HAP-1 (cell line): Measurements from ENCODE around the gene IRF2BPL.

Source experiments
- DNase-seq, 2 experiments: peaks; one replicate each; pipeline ENCODE4 v3.0.0-alpha.2; 2016 to 2020; ENCODE audit warnings: low spot score in 2 of 2
- H3K27me3 ChIP-seq: fragments of 250-450 bp; sonication (Bioruptor Pico); 2 replicates; pipeline ENCODE4 v1.5.1; 2020; ENCODE audit warnings: low read depth, mild to moderate bottlenecking, moderate library complexity
- H3K36me3 ChIP-seq: fragments of 250-450 bp; sonication (Bioruptor Pico); replicated peaks from 2 replicates; pipeline ENCODE4 v1.5.1; 2020; ENCODE audit warnings: mild to moderate bottlenecking
- H3K4me1 ChIP-seq: fragments of 250-450 bp; sonication (Bioruptor Pico); 2 replicates; pipeline ENCODE4 v1.5.1; 2020; ENCODE audit warnings: mild to moderate bottlenecking
- H3K4me3 ChIP-seq: fragments of 250-450 bp; sonication (Bioruptor Pico); 2 replicates; pipeline ENCODE4 v1.5.1; 2020; ENCODE audit warnings: mild to moderate bottlenecking, moderate library complexity
- H3K9me3 ChIP-seq: fragments of 250-450 bp; sonication (Bioruptor Pico); 2 replicates; pipeline ENCODE4 v1.5.1; 2020; ENCODE audit warnings: mild to moderate bottlenecking, moderate library complexity
- in situ Hi-C: fragments of 300-500 bp; cut with MboI; formaldehyde crosslinking; loops from 3 replicates; pipeline ENCODE4 v1.14.3; 2020; ENCODE audit warnings: low sequenced_read_pairs, inconsistent platforms, mixed read lengths

Gene IRF2BPL

DNA sequence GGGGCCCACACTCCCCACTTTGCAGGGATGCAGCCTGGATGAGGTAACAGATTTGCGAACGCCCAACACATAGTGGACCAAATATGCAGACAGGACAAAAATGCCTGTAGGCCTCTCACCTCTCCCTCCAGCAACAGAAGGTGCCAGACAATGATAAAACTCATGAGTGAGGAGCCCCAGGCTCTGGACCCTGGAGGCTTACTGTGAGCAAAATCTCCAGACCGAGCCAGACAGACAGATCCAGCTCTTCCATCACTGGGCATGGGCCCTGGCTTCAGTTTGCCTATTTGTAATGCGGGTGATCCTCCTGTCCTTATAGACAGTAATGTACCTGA, 42.3 kb downstream of the IRF2BPL start:
- Histone ChIP-seq H3K9me3 (no peaks in the 10 kb centered on the region; the same call in none of the 2 replicates), H3K27me3 (no peaks in the 10 kb centered on the region), H3K36me3 (no peaks in the 10 kb centered on the region), H3K4me1 (no peaks in the 10 kb centered on the region), H3K4me3 (no peak overlapping the region)
- in situ Hi-C loops, result no loop called here
- no peak for DNase-seq

DNA sequence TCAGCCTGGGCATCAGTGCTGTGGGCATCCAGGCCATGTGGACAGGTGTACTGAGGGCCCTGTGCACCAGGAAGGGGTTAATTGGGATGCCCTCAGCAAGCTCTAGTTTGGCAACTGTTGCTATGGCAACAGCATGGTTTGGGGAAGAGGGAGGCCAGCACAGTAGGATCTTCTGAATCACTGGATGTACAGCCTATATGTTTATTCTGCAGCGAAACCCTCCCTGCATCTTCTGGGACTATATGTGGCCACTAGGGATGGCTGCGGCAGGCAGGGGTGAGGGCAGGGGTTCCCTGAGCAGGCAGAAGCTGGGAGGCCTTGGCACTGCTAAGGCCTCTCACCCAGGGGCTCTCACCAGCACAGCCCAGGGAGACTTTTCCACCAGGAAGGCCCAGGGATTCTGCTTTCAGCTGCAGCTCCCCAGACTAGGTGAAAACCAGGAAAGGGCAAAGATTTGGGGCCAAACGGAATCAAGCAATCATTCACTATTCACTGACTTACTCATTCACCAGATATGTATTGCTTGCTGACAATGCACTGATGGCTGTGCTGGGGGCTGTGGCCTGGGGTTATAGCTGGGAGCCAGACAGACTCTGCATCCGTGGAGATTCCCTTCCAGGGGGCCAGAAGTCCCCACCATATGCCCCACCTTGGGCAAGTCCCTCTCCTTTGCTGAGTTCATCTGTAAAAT, 42.8 kb downstream of the IRF2BPL start:
- no peaks in the 10 kb centered on the region for H3K4me1 ChIP-seq
- no peak overlapping the region for H3K4me3 ChIP-seq
- H3K36me3 ChIP-seq, result no peaks in the 10 kb centered on the region
- no peaks in the 10 kb centered on the region for H3K27me3 ChIP-seq
- in situ Hi-C loops, result no loop called here
- DNase-seq, result no peak
- no peaks in the 10 kb centered on the region; the same call in none of the 2 replicates for H3K9me3 ChIP-seq

- no peak for DNase-seq
- in situ Hi-C loops, result no loop called here
- no peaks in the 10 kb centered on the region for H3K4me1 ChIP-seq
- H3K36me3 ChIP-seq, result no peaks in the 10 kb centered on the region
- no peaks in the 10 kb centered on the region for H3K27me3 ChIP-seq
- no peaks in the 10 kb centered on the region; the same call in none of the 2 replicates for H3K9me3 ChIP-seq
- no peak overlapping the region for H3K4me3 ChIP-seq
These were observed 43.6 kb downstream of the IRF2BPL start for GRCh38 chr14:76984787-76985375.

DNA sequence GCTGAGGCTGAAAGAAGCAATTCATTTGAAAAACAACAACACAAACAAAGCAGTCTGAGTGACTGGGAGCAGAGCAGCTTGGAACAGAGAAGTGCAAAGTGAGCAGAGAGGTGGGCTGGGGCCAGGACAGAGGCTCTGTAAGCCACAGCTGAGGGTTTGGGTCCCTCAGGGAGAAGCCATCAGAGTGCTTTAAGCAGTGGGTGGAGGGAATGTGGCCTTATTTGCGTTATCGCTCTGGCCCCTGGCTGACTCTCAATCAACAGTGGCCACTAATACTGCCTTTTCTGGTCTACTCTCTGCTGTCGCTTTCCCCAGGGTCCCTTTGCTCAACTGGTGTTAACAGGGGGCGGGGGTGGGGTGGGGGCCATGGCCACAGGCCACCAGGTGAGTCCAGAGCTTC, 44.2 kb downstream of the IRF2BPL start:
- DNase-seq, result no peak

DNA sequence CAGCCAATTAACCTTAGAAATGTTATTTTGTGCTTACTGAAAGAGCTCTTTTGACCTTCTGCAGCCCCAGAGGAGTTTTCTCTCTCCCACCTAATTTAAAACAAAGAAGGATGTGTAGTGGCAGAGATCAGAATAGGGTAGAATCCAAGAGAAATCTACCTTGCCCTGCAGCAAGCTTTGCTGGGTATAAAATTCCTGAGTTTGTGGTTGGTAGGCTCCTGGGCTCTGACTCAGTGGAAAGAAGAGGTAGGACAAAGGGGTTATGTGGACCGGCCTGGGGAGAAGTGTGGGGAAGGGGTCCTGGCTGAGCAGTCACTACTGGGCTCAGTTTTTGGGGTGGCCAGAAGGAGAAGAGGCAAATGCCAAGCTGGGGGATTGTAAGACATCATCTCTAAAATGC, 46.8 kb downstream of the IRF2BPL start:
- H3K9me3 ChIP-seq, result no peaks in the 10 kb centered on the region; the same call in none of the 2 replicates

More for the DNA sequence above, 44.2 kb downstream of the IRF2BPL start:
- no peaks in the 10 kb centered on the region for H3K36me3 ChIP-seq
- no peak overlapping the region for H3K4me3 ChIP-seq
- in situ Hi-C loops, result no loop called here
- no peaks in the 10 kb centered on the region; the same call in 1 of the 2 replicates for H3K4me1 ChIP-seq
- no peaks in the 10 kb centered on the region for H3K27me3 ChIP-seq
- no peaks in the 10 kb centered on the region; the same call in none of the 2 replicates for H3K9me3 ChIP-seq

DNA sequence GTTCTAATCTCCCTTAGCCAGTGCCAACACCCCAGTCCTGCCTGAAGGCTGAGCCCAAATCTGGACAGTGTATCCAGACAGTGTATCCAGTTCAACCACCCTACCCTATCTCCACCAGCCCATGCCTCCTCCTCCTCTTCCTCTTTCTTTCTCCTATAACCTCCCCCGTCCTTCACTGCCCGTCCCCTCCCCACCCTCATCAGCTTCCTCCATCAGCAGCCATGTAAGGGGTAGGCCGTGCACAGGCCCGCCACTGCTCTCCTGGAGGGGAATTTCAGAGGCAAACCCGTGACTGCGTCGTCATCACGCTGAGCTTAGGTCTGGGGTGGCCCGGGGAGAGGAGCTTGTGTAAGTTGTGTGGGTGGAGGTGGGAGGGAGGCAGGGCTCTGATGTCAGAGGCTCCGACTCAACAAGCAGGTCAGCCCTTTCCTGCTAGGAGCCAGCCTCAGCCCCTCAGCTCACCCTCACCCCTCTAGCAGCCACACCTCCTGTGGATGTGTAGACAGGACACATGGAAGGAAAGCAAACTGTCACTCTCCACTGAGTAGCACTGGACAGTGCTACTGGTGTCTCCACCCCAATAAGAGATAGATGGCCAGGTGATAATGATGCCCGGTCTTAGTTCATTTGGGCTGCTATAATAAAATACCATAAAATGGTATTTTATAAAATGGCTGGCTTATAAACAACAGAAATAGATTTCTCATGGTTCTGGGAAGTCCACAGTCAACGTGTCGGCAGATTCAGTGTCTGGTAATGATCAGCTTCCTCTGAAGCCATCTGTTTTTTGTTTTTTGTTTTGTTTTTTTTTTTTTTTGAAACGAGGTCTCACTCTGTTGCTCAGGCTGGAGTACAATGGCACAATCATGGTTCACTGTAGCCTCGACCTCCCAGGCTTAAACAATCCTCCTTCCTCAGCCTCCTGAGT, 50.5 kb downstream of the IRF2BPL start:
- in situ Hi-C loops, result no loop called here
- no peaks in the 10 kb centered on the region; the same call in 1 of the 2 replicates for H3K4me1 ChIP-seq
- H3K36me3 ChIP-seq, result no peaks in the 10 kb centered on the region
- DNase-seq, result no peak
- no peaks in the 10 kb centered on the region for H3K27me3 ChIP-seq
- H3K4me3 ChIP-seq, result no peak overlapping the region
- H3K9me3 ChIP-seq, result no peaks in the 10 kb centered on the region; the same call in none of the 2 replicates

More for the DNA sequence above, 46.8 kb downstream of the IRF2BPL start:
- Histone ChIP-seq H3K4me3 (no peak overlapping the region), H3K36me3 (no peaks in the 10 kb centered on the region), H3K27me3 (no peaks in the 10 kb centered on the region), H3K4me1 (no peaks in the 10 kb centered on the region; the same call in 1 of the 2 replicates)
- in situ Hi-C loops, result no loop called here
- no peak for DNase-seq

- in situ Hi-C loops, result no loop called here
These were observed 52.1 kb downstream of the IRF2BPL start for GRCh38 chr14:76976240-76977005.

DNA sequence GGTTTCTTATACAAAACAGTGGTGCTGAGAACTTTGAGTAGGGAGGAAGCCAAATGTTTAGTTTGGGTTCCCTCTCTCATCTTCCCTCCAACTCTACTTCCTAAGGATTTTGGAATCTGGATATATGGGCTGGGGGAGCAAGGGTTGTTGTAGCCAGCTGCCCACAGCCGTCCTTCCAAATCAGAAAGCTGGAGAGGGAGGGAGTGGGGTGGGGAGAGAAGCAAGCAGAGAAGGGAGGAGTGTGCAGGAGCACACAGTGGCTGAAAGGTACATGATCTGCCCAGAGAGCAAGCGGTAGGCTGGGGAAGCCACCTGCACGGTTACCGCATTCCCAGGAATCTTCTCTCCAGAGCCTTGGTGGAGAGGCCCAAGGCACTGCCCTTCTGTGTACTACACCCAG, 52.7 kb downstream of the IRF2BPL start:
- H3K4me3 ChIP-seq, result no peak overlapping the region
- H3K4me1 ChIP-seq, result no peaks in the 10 kb centered on the region; the same call in 1 of the 2 replicates
- no peaks in the 10 kb centered on the region for H3K27me3 ChIP-seq
- in situ Hi-C loops, result no loop called here
- H3K9me3 ChIP-seq, result no peaks in the 10 kb centered on the region
- DNase-seq, result no peak
- H3K36me3 ChIP-seq, result no peaks in the 10 kb centered on the region

More at GRCh38 chr14:76976240-76977005, 52.1 kb downstream of the IRF2BPL start:
- no peak for DNase-seq
- Histone ChIP-seq H3K36me3 (no peaks in the 10 kb centered on the region), H3K27me3 (no peaks in the 10 kb centered on the region), H3K4me1 (no peaks in the 10 kb centered on the region; the same call in 1 of the 2 replicates), H3K4me3 (no peak overlapping the region), H3K9me3 (no peaks in the 10 kb centered on the region; the same call in 1 of the 2 replicates)

DNA sequence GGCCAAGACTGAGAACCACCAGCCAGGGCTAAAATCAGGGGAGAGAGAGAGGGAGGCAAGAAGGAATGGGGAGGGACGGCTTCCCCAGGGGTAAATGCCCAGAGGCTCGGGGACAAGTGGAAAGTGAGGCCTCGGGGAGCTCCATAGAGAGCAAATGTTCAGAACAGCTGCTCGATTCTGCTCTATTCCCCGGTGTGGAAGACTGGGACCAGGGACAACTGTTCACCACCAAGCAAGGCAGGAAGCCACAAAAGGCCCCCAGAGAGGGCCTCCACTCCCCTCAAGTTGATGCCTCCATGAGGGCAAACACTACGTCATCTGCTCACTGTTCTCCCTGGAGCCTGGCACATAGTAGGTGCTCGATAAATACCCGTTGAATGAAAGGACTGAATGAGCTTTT, 53.5 kb downstream of the IRF2BPL start:
- Histone ChIP-seq H3K27me3 (no peaks in the 10 kb centered on the region), H3K9me3 (no peaks in the 10 kb centered on the region), H3K4me3 (no peak overlapping the region), H3K4me1 (no peaks in the 10 kb centered on the region; the same call in 1 of the 2 replicates), H3K36me3 (no peaks in the 10 kb centered on the region)
- in situ Hi-C loops, result no loop called here
- no peak for DNase-seq
